ENCODE data around the gene LRRK2.
"Not testable (repeated sequence)": the region's sequence is repeated elsewhere in the genome, so short reads cannot be mapped to it uniquely, and the experiment has no call there.

The LRRK2 gene

GRCh38 chr12:40238979-40239378, 14.2 kb downstream of the LRRK2 start:
- Histone ChIP-seq H3K27me3 (replicated peaks; ENCODE audit: control insufficient read depth, insufficient read depth, low read length) (no peaks in the 10 kb centered on the region), H3K36me3 (ENCODE audit: control insufficient read depth, insufficient read depth, low read length) (no peaks in the 10 kb centered on the region; the same call in 1 of the 2 replicates), H3K4me3 (replicated peaks; ENCODE audit: low read depth, low read length) (no peak overlapping the region)
- DNase-seq (ENCODE audit: extremely low read depth, insufficient read length): no peak
- TF ChIP-seq CTCF (IDR thresholded peaks at IDR 0.05; ENCODE audit: insufficient read depth, low read length, poor library complexity, severe bottlenecking): no peak

GRCh38 chr12:40240779-40241178, 16.0 kb downstream of the LRRK2 start:
- no peak for DNase-seq (ENCODE audit: extremely low read depth, insufficient read length)
- Histone ChIP-seq H3K27me3 (replicated peaks; ENCODE audit: control insufficient read depth, insufficient read depth, low read length) (no peaks in the 10 kb centered on the region), H3K36me3 (ENCODE audit: control insufficient read depth, insufficient read depth, low read length) (no peaks in the 10 kb centered on the region; the same call in 1 of the 2 replicates), H3K4me3 (replicated peaks; ENCODE audit: low read depth, low read length) (no peak overlapping the region)
- no peak for TF ChIP-seq CTCF (IDR thresholded peaks at IDR 0.05; ENCODE audit: insufficient read depth, low read length, poor library complexity, severe bottlenecking)

GRCh38 chr12:40241741-40242140, 16.9 kb downstream of the LRRK2 start:
- Histone ChIP-seq H3K27me3 (replicated peaks; ENCODE audit: control insufficient read depth, insufficient read depth, low read length) (no peaks in the 10 kb centered on the region), H3K4me3 (replicated peaks; ENCODE audit: low read depth, low read length) (no peak overlapping the region), H3K36me3 (ENCODE audit: control insufficient read depth, insufficient read depth, low read length) (no peaks in the 10 kb centered on the region; the same call in 1 of the 2 replicates)
- TF ChIP-seq CTCF (IDR thresholded peaks at IDR 0.05; ENCODE audit: insufficient read depth, low read length, poor library complexity, severe bottlenecking): no peak
- DNase-seq (ENCODE audit: extremely low read depth, insufficient read length): no peak

GRCh38 chr12:40244526-40245156, 19.8 kb downstream of the LRRK2 start:
- not testable (repeated sequence) for DNase-seq (ENCODE audit: extremely low read depth, insufficient read length); H3K27me3 ChIP-seq (replicated peaks; ENCODE audit: control insufficient read depth, insufficient read depth, low read length); H3K36me3 ChIP-seq (ENCODE audit: control insufficient read depth, insufficient read depth, low read length); H3K4me3 ChIP-seq (replicated peaks; ENCODE audit: low read depth, low read length)

GRCh38 chr12:40248034-40248433, 23.2 kb downstream of the LRRK2 start:
- DNase-seq (ENCODE audit: extremely low read depth, insufficient read length): no peak
- no peak for TF ChIP-seq CTCF (IDR thresholded peaks at IDR 0.05; ENCODE audit: insufficient read depth, low read length, poor library complexity, severe bottlenecking)
- no peak overlapping the region for H3K4me3 ChIP-seq (replicated peaks; ENCODE audit: low read depth, low read length)
- H3K36me3 ChIP-seq (ENCODE audit: control insufficient read depth, insufficient read depth, low read length): no peaks in the 10 kb centered on the region
- no peaks in the 10 kb centered on the region for H3K27me3 ChIP-seq (replicated peaks; ENCODE audit: control insufficient read depth, insufficient read depth, low read length)

GRCh38 chr12:40248585-40249297, 23.9 kb downstream of the LRRK2 start:
- H3K36me3 ChIP-seq (ENCODE audit: control insufficient read depth, insufficient read depth, low read length): no peaks in the 10 kb centered on the region; the same call in 1 of the 2 replicates
- DNase-seq (ENCODE audit: extremely low read depth, insufficient read length): no peak
- no peaks in the 10 kb centered on the region for H3K27me3 ChIP-seq (replicated peaks; ENCODE audit: control insufficient read depth, insufficient read depth, low read length)
- no peak overlapping the region for H3K4me3 ChIP-seq (replicated peaks; ENCODE audit: low read depth, low read length)
- no peak for TF ChIP-seq CTCF (IDR thresholded peaks at IDR 0.05; ENCODE audit: insufficient read depth, low read length, poor library complexity, severe bottlenecking)

GRCh38 chr12:40250652-40251051, 25.9 kb downstream of the LRRK2 start:
- not testable (repeated sequence) for DNase-seq (ENCODE audit: extremely low read depth, insufficient read length); H3K27me3 ChIP-seq (replicated peaks; ENCODE audit: control insufficient read depth, insufficient read depth, low read length); H3K36me3 ChIP-seq (ENCODE audit: control insufficient read depth, insufficient read depth, low read length); H3K4me3 ChIP-seq (replicated peaks; ENCODE audit: low read depth, low read length)
